HT1080 (cell line): ENCODE measurements around the gene SLC22A8. TPM values are rescaled to one million over a fixed set of nuclear protein-coding genes. Genes with fewer than 3 reads are reported as not detected.
A peak's percentile ranks its signal among the peaks of the same experiment; 100 is the strongest.
"Not testable (repeated sequence)": the region's sequence is repeated elsewhere in the genome, so short reads cannot be mapped to it uniquely, and the experiment has no call there.

Experiments used
- DNase-seq: peaks from one replicate; pipeline ENCODE4 v3.0.0-alpha.2; 2015; ENCODE audit warnings: low read depth
- total RNA-seq: library from RNA; depleted of rRNA; stranded (reverse); fragments of >200 nt; shearing (Covaris generic); gene quantifications from 2 replicates; pipeline ENCODE4 v1.2.3, GENCODE V29; 2014

Gene SLC22A8
- total RNA-seq, 1 experiment from 2014 or later = not detected

DNA sequence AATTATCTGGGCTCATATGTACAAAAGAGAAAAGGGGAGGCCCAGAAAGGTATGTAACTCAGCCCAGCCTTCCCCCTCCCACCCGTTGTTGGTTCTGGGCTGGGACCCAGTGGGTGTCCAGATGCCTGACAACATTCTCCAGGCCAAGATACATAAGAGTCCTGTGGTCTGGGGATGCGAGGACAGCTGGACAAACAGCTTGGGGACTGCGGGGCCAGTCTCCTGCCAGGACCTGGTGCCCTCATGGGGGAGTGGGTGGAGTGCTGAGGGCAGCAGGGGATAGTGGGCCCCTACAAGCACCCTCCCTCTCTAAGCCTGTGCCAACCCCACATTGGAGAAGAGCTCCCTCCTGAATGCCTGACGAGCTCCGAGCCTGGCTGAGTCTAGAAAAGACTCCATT lies 27.4 kb downstream of the SLC22A8 start:
- no peak for DNase-seq

DNA sequence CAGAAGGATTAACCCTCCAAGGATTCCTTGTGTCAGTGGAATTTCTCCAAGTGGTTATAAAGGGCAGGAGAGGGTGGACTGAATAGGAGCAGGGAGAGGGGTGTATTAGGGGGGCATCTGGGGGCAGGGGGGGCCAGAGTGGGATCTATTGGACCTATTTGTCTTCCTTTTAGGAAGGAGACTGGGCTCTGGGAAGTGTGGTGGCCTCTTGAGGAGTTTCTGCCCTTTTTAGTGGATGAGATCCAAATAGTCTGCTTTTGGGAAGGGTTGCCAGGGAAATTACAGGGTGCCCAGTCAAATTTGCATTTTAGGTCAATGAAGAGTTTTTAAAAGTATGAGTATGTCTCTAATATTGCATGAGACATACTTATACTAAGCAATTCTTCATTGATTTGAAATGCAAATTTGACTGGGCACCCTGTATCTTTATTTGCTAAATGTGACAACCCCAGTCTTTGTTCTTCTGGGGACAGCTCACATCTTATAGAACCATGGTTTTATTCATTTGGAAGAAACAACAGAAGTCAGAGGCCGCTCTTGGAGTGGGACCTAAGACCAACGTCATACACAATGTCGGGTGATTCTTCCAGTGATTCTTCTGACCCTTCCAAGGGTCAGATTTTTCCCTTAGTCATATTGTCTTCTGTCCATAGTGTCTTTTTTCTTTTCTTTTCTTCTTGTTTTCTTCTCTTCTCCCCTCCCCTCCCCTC lies 30.4 kb downstream of the SLC22A8 start:
- DNase-seq = no peak

DNA sequence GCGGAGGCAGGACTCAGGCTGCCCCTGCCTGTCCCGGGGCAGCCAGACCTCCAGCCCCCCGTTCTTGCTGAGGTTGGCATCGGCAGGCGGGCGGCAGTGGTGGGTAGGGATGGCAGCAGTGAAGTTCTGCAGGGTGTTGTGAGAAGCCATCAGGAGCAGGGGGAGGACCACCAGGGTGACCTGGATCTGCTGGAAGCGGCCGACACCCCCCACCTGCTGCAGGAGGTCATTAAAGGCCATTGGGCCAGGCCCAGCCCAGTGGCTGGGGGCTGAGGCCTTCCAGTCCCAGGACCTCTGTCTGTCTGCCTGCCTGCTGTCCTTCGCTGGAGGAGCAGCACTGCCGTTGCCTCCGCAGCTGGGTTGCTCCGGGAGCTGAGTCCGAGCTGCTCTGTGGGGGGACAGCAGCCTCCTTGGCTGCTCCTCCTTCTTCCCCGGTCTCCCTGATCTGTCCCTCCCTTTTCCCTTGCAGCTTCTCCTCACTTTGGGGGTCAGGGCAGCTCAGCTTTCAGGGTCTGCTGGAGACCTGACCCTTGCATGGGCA lies 31.1 kb downstream of the SLC22A8 start, which contains the start of gene SLC22A6:
Gene SLC22A6 (minus strand): TSS at position 517 of the 541 bp plus-strand sequence. CDS start 277 bp downstream, at position 240.
- no peak for DNase-seq

DNA sequence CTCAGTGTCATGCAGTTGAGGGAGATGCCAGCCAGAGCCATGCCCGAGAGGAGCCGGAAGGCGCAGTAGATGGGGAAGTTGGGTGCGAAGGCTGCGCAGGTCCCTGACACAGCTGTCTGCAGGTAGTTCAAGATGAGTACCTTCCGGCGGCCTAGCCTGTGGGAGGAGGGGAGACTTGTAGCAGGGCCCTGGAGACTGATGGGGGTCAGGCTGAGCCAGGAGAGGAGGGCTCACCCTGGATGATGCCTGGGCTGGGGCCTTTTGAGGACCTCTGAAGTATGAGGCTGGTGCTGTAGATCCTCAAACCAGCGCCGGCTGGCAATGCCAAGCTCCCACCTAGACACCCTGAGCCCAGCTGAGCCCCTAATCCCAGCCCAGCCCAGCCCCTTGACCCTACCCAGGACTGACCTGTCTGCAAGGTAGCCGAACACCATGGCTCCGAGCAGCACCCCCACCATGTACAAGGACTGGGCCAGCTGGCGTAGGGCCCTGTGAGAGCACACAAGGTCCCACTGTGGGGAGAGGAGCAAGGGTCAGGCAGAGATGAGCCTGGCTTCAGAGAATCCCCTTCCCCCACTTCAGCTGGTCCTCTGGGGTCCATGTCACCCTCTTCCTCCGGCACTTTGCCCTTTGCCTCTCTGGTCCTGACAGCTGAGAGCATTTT lies 32.0 kb downstream of the SLC22A8 start:
- no peak for DNase-seq

DNA sequence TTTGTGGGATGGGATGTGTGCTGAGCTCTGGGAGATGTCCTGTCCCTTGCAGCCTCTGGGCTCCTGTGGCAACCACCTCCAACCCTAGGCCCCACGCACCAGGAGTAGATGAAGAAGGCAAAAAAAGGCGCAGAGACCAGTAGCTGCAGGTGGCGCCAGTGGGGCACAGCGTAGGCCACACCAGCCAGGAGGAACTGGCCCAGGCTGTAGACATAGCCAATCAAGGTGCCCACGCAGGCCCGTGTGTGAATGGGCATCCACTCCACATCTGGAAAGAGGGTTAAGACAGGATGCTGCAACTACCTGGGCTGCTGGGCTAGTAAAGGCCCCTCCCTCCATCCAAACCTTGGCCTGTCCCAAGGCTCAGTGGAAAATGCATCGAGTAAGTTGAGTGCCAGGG lies 33.9 kb downstream of the SLC22A8 start:
- no peak for DNase-seq

DNA sequence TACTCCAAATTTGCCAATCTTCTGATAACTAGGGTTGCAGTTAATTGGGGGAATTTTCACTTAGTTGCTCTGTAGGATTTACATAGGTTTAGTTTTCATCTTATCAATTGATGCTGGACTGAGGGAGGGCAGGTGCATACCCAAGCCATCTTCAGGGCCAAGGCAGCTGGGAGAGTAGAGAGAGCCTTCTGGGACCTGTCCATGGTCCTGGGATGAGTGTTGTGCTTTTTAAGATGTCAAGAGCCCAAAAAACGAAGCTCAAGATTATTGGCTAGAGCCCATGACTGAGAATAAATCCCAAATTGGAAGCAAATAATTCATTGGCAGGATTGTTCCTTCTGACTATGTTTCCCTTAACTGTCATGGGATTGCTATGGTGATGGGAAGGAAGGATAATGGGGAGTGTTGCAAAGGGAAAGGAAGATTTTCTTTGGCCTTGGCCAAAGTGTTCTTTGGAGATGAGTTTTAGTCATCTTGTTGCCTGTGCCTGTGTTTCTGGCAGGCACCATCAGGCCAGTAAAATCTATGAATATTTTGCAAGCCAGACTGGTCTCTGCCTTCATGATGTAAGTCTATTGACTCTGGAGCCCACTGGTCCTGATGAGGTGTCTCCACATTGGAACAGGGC lies 35.4 kb downstream of the SLC22A8 start:
- no peak for DNase-seq

DNA sequence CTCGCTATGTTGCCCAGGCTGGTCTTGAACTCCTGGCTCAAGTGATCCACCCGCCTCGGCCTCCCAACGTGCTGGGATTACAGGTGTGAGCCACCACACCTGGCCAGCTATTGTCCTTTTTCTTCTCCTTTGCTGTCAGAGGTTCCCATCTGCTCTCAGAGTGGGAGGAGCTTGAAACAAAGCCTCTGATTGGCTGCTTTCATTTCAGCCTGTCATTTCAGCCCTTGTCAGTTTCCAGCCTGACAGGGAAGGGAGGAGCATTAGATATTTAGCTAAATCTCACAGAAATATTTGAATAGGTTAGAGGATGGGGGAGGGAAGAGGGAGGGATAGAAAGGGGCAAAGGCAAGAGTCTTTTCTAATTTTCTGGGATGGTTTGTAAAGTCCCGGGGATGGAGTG lies 39.5 kb downstream of the SLC22A8 start:
- DNase-seq = no peak

DNA sequence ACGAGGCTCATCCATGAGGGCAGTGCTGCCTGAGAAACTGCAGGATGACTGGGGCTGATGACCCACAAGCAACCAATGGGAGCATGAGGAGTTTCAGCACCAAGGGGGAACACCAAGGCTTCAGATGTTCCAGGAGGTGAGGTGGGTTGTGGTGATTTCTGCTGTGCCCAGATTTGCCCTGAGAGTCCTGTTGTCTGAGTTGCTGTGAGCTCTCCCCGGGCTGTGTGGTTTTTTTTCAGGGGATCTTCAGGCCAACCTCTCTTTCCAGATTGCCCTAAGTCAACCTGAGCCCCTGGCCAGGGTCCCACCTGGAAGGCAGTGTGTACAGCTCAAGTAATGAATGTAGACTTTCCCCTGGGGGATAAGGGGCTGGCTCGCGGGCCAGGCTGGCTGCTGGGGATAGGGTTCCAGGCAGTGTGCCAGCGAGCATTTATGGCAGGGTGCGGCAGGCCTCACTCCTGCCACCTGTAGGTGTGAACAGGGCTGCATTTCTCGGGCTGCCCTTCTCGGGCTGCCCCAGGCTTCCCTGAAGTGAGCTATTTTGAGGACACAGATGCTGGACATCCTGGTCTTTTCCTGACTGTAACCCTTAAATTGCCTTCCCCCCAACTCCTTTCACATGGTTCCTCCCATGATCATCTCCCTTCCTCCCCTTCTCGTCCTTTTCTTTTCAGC lies 40.7 kb downstream of the SLC22A8 start:
- peak; percentile 39 for DNase-seq

DNA sequence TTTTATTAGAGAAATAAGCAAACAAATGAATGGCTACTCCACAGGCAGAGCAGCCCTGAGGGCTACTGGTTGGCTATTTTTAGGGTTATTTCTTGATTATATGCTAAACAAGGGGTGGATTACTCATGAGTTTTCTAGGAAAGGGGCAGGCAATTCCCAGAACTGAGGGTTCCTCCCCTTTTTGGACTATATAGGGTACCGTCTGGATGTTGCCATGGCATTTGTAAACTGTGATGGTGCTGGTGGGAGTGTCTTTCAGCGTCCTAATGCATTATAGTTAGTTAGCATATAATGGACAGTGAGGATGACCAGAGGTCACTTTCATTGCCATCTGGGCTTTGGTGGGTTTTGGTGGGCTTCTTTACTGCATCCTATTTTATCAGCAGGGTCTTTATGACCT lies 50.1 kb downstream of the SLC22A8 start:
- DNase-seq = no peak

DNA sequence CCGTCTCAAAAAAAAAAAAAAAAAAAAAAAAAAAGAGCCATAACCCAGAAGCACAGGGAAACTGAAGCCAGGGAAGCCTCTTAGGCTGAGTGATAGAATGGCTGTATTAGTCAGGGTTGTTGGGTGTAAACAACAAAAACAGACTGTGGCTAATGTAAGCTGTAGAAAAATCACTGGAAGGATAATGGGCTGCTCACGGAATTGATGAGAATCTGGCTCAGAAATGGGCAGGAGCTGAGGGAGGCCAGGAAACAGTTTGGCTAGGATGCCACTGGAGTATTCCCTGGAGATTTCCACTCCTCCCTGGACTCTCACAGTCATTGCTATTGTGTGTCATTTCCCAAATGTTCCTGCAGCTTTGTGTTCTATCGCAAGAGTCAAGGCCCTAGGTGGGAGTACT lies 53.2 kb downstream of the SLC22A8 start:
- no peak for DNase-seq

DNA sequence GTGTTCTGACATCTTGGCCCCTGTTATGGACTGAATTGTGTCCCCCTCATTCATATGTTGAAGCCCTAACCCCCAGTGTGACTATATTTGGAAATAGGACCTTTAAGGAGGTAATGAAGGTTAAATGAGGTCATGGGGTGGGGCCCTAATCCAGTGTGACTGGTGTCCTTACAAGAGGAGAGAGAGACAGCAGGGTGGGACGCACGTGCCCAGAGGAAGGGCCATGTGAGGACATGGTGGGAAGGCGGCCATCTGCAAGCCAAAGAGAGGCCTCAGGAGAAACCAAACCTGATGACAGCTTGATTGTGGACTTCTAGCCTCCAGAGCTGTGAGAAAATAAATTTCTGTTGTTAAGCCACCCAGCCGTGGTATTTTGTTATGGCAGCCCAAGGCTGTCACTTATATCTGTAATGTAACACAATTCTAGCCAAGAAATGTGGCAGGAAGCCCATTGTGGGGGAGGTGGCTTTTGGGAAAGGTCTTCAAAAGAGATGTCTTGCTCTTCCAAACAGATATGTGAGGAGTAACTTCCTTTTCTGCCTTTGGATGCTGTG lies 54.5 kb downstream of the SLC22A8 start:
- no peak for DNase-seq

DNA sequence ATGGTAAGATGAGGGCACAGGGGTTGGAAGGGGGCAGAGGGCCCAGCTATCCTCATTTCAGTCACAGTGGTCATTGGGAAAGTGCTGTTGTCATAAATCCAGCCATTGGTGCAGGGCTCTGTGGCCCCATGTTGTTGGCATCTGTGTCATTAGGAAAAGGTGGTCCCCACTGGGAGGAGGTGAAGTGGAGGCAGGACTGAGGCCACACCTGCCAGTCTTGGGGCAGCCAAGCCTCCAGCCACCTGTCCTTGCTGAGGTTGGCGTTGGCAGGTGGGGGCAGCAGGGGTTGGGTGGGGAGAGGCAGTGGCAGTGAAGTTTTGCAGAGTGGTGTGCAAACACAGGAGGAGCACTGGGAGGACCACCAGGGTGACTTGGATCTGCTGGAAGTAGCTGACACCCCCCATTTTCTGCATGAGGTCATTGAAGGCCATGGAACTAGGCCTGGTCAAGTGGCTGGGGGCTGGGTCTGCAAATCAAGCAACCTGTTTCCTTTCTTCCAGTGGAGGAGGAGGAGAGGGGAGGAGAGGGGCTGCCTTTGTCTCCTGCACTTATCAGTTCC lies 56.1 kb downstream of the SLC22A8 start:
- no peak for DNase-seq

DNA sequence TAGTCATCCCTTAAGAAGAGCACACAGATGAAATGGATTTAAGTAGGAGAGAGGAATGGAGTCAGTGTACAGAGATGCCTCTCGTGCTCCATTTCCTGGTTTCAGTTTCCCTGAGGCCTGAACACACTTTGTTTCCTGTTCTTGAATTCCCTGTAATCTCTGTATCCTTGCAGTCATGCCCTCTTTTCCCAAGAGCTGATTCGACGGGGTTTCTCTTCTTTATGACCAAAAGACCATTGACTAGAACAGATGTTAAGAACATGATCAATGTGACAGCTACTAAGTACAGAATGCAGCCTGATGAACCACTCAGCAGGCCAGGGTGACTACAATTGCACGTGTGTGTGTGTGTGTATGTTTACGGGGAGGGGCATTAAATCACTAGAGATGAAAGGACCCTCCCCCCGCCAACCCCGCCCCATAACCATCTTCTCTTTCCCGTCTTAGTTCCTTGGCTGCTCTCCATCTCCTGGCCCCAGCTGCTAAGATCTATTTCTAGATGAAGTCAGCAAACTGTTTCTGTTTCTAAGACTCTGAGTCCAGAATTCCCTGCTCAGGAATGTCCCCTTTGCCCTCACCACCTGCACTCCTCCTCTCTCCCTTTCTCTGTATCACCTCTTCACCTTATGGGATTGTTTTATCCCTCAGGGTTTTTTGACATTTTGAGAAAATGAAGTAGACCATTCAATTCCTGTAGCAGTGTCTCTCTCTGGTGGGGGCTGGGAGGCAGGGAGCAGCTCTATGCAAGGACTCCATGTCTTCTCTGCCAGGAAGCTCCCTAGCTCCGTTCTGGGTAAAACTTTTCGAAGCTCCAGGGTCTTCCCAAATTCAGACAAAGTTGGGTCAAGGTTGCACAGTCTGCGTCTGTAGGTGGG lies 56.9 kb downstream of the SLC22A8 start:
- DNase-seq = peak; percentile 38

DNA sequence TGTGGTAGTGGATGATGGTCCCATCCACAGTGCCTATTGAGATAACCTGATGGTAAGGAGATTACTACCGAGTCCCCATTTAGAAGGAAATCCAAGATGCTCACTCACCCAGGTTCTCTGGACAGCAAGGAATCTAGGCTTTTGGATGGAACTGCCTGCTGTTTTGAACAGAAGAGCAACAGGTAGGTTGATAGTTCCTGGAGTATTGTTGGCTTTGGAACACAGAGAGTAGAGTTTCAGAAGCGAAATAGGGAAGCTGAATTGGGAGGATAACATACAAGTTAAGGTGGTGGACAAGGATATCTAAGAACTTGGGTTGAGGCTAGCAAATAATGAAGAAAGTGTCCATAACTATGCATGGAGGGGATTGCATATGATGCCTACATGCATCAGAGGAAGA lies 58.5 kb downstream of the SLC22A8 start:
- no peak for DNase-seq

DNA sequence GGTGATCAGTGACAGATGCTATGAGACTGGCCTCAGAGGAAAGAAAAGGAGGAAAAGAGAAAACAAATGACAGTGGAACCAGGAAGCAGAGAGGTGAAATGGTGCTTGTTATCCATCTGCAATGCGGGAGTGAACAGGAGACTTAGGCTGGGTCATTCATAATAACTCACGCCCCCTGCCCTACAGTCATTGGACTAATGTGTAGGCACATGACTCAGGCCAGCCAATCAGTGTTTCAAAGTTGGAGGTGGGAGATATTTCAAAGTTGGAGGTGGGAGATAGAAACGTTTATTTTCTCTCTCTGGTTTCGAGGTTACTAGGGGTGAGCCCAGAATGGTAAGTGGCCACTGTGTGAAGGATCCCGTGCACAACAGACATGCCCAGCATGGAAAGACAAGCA lies 61.2 kb downstream of the SLC22A8 start:
- no peak for DNase-seq

DNA sequence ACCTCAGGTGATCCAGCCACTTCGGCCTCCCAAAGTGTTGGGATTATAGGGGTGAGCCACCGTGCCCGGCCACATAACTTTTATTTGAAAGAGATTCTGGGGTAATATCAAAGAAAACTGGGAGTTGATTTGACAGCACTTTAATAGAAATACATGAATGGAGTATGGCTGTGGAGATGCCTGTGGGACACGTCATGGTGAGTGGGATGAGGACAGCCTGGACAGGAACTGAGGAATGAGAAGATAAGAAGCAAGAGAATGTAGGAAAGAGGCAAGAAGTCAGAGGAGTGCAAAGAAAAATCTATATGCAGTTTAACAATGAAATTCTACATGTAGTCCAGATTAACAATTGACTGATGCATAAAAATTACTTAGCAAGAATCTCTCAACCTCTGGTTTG lies 61.8 kb downstream of the SLC22A8 start:
- peak; percentile 44 for DNase-seq

DNA sequence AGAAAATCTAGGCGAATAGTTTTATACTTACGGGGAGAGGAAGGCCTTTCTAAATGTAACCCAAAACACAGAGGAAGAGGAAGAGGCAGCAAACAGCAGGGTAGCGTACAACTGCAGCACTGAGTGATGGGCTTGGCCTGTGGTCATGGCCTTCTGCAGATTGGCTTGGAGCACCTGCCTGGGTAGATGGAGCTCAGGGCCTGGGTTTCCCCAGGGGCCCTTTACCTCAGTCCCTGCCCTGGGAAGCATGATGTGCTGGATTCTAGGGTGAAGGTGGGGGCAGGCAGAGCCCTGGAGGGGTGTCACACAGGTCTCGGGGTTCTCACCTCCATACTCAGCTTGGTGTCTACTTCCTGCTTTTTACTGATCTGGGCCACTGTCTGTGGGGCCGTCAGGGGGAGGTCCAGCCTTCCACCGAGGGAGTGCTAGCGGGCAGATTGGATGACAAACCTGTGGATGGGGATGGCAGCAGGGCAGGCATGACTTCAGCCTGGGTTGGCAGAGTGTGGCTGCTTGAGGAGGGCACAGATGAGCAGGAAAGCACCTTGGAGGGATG lies 66.8 kb downstream of the SLC22A8 start:
- DNase-seq = no peak

DNA sequence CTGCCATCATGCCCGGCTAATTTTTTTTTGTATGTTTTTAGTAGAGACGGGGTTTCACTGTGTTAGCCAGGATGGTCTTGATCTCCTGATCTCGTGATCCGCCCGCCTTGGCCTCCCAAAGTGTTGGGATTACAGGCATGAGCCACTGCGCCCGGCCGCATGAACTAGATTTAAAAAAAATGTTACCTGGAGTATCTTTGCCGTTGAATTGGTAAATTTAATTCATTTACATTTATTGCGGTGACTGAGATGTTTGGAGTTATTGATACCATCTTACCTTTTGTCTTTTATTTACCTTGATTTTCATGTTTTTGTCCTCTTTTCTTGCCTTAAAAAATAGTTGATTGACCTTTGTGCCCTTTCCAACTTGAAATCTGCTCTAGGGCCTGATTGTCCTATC lies 70.1 kb downstream of the SLC22A8 start:
- not testable (repeated sequence) for DNase-seq
